Tibial nerve (tissue), 4 donors: ENCODE measurements around the gene NFAM1.

Source experiments
- EP300 ChIP-seq, 2 donors: sonication (generic); formaldehyde crosslinking; IDR thresholded peaks; one replicate each; pipeline ENCODE4 v1.6.1; 2017; ENCODE audit warnings: antibody characterized with exemption in 2 of 2, mild to moderate bottlenecking in 1 of 2
- POLR2A ChIP-seq, 2 donors: fragments of 450-650 bp; IDR thresholded peaks; one replicate each; pipeline ENCODE4 v1.6.1; 2017; ENCODE audit warnings: antibody characterized with exemption in 2 of 2, mild to moderate bottlenecking in 2 of 2, moderate library complexity in 2 of 2
- TF ChIP-seq, protein P1 (sequence below), 5 experiments: fragments of 200-600 bp in 3 of 5; fragments of 450-650 bp in 2 of 5; sonication (generic) in 3 of 5; IDR thresholded peaks; one replicate each; pipeline ENCODE4 v1.5.1; 2016 to 2019; ENCODE audit warnings: antibody characterized with exemption in 5 of 5, mild to moderate bottlenecking in 3 of 5, moderate library complexity in 2 of 5

GRCh38 chr22:42437488-42438292 lies 5.5 kb upstream of the NFAM1 start:
- TF ChIP-seq, protein P1, sequence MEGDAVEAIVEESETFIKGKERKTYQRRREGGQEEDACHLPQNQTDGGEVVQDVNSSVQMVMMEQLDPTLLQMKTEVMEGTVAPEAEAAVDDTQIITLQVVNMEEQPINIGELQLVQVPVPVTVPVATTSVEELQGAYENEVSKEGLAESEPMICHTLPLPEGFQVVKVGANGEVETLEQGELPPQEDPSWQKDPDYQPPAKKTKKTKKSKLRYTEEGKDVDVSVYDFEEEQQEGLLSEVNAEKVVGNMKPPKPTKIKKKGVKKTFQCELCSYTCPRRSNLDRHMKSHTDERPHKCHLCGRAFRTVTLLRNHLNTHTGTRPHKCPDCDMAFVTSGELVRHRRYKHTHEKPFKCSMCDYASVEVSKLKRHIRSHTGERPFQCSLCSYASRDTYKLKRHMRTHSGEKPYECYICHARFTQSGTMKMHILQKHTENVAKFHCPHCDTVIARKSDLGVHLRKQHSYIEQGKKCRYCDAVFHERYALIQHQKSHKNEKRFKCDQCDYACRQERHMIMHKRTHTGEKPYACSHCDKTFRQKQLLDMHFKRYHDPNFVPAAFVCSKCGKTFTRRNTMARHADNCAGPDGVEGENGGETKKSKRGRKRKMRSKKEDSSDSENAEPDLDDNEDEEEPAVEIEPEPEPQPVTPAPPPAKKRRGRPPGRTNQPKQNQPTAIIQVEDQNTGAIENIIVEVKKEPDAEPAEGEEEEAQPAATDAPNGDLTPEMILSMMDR (IDR thresholded peaks at IDR 0.05): peak; percentile 92 to 99 (median 98)
- TF ChIP-seq POLR2A (IDR thresholded peaks at IDR 0.05) (no peak), EP300 (IDR thresholded peaks at IDR 0.05) (peak in 1 of 2 donors; percentile 28)
